T-helper 1 cell (primary cell): ENCODE results near the gene LILRB5.
"Not testable (repeated sequence)": the region's sequence is repeated elsewhere in the genome, so short reads cannot be mapped to it uniquely, and the experiment has no call there.

ENCODE experiments used
- DNase-seq, 5 donors: peaks; one replicate each; pipeline ENCODE4 v3.0.0-alpha.2; 2012 to 2020
- total RNA-seq, 4 donors: gene quantifications; one replicate each; lab custom pipeline; 2026; lab: John Stamatoyannopoulos, UW

The LILRB5 gene
- 0 to 0.15 (median 0) reads per million in 4 donors for total RNA-seq

DNA sequence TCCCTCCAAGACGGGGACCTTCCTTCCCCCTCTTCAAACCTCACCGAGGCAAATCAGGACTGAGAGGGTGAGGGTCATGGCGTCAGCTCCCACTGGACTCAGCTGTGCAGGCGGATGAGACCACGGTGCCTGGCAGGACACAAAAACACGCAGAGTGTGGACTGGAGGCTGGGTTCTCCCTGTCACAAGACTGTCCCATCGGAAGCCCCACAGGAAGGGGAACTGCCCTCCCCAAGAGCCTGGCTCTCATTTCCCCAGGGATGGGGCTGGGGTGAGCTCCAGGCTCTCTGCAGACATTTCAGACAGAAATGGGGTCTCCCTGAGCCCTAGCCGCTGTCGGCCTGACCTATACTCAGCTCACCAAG, at the start of gene LILRB5:
LILRB5 (minus strand) TSS at position 158 of the 365 bp plus-strand sequence; CDS start at position 78, 80 bp downstream.
- DNase-seq = no peak

DNA sequence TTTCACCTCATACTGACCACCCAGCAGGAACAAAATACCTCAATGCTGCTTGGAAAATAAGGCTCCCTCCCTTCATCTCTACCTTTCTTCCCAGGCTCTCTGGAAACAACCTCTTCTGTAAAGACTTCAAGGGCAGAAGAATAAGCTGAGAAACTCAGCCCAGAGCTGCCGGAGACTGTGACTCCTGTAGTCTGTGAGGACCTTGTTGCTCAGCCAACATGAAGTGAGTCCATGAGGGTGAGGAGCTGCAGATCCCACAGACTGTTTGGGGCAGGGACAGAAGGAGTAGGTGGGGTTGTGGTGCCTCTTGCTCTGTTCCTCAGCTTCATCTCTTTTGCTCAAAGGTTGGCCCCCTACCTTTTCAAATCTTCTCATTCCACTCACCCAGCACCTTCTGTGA, 48.1 kb upstream of the LILRB5 start:
- DNase-seq = no peak

DNA sequence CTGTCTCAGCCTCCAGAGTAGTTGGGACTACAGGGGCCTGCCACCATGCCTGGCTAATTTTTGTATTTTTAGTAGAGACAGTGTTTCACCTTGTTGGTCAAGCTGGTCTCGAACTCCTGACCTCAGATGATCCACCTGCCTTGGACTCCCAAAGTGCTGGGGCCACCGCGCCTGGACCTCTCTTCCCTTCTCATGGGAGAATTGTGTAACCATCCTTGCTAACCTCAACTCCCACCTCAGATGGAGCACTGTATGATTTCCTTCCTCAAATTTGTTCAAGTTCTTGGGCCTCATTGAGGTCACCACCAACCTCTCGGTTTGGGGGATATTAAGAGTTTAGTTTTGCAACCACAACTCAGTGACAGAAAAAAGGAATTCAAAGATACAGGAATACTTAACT, 45.2 kb upstream of the LILRB5 start:
- no peak for DNase-seq

DNA sequence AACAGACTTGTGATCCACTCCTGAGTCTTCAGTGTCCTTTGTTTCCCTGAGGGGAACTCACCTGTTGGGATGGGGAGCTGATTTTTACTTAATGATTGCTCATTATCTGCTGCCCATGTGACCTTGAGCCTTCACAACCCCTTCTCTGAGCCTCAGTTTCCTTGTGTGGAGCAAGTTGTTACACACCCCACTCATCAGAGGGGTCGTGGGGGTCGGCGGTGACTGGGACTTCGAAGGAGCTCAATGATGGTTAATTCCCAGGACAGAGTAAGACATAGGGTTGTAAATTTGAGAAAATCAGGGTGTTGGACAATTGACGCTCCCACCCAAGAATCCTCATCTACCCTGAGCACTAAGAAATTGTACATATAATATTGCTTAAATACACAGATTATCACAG, 42.4 kb upstream of the LILRB5 start:
- no peak for DNase-seq

DNA sequence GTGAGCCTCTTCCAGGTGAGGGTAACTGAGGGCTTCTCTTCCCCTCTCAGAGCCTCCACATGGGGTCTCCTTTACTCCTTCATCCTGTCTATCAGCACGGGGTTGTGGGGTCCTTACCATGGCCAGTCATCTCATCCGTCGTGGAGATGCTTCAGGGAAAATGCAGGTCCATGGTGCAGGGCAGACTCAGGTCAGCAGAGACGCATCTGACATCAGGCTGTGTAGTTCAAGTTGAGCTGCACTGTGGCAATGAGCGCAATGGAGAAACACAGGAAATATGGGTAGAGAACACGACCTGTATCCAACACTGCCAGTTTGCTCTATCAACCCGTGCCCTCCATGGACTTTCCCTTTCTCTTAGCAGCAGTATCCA, 42.0 kb upstream of the LILRB5 start:
- no peak for DNase-seq

DNA sequence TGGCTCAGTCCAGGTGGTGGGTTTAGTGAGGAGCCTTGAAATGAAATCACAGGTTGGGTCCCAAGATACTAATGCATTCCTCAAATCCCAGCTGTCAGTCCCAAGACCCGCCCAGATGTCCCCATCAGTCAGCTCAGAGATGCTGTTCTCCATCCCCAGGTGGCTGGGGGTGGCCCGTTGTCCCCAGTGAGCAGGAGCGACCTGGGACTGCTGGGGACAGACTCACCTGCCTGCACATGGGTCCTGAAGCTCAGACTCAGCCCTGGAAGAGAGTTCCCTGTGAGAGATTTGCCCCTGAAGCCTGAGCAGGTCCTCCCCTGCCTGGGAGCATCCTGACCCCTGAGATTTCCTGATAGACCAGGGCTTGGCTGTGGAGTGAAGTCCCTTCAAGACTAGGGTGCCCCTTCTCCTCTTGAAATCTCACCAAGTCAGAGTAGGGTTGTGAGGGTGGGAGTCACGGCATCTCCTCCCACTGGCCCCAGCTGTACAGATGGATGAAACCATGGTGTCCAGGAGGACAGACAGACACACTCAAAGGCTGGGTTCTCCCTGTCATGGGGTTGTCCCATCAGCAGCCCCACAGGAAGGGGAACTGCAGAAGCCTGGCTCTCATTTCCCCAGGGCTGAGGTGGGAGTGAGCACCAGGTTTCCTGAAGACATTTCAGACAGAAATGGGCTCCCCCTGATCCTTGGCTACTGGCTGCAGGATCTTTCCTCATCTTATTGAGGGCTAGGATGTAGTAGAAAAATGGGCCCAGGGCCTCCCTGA, 41.5 kb upstream of the LILRB5 start:
- no peak for DNase-seq

DNA sequence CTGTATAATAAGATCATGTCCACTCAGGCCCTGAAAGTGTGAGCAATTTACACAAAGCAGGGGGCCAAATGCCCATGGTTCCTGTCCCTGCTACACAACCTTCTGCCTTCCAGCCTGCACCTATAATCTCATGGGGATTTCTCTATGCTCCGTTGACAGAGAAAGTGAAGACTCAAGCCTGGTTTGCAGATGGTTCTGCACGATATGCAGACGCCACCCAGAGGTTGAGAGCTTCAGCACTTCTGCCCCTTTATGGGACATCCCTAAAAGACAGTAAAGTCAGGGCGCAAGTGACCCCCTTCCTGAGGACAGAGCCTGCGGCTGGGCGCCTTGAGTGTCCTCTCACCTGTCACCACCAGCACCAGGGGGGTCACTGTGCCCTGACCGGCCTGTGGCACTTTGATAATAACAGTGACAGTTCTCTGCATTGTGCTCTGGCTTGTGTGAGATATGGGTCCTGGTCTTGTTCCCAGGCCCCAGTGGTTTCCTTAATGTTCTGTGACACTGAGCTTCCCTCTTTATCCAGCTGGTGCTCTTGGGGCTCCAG, 40.8 kb upstream of the LILRB5 start:
- DNase-seq = no peak

DNA sequence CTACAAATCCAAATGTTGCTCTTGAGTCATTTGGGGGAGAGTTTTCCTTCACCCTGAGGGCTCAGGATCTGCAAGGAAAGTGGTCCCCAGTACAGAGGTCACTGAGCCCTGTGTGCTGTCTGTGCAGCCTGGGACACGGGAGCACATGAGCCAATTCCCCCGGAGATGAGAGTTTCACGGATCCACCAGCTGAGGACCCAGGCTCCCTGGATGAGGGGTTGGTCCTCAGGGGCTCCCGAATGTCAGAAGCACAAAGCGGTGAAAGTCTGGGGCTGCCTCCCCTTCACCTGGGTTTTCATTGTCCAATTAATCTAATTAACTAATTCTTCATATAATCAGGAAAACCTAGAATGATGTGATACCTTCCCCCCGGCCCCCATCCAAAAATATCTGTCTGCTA, 37.5 kb upstream of the LILRB5 start:
- DNase-seq = no peak

DNA sequence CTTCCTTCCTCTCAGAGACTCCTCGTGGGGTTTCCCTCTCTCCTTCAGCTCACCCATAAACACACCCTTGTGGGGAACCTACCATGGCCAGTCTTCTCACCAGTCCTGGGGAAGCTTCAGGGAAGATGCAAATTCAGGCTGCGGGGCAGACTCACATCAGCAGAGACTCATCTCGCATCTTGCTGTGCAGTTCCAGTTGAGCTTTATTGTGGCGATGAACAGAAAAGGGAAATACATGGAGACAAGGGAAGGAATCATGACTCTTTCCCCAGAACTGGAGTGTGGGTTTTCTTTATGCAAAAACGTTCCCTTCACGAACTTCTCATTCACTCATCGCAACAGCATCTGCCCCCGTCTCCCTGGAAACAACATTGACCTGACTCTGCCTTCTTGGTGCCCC, 32.1 kb upstream of the LILRB5 start:
- not testable (repeated sequence) for DNase-seq

DNA sequence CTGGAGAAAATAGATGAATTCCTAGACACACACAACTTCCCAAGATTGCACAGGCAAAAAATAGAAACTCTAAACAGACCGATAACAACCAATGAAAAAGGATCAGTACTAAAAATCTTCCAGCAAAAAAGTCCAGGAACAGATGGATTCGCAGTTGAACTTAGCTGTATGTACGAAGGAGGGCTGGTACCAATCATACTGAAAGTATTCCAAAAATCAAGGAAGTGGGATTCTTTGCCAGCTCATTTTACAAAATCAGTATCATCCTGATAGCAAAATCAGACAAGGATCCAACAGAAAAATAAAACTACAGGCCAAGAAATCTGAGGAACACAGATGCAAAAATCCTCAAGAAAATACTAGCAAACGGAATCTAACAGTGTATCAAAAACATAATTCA, 30.4 kb upstream of the LILRB5 start:
- DNase-seq = no peak

DNA sequence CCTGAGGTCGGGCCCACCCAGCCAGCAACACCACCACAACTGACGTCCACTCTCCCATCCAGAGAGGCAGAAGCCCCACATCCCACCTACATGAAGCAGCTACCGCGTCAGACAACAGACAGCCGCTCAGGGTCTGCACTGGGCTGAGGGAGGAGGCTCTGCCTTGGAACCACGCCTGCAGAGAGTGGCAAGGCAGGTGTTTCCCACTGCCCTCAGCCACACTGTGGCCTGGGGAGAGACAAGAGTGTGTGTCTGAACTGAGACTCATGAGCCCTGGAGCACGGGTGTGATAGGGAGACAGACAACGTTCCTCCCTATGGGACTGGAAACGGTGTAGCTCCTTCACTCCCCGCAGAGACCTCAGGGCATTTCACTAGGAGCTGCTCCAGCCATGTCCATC, 29.2 kb upstream of the LILRB5 start:
- not testable (repeated sequence) for DNase-seq

DNA sequence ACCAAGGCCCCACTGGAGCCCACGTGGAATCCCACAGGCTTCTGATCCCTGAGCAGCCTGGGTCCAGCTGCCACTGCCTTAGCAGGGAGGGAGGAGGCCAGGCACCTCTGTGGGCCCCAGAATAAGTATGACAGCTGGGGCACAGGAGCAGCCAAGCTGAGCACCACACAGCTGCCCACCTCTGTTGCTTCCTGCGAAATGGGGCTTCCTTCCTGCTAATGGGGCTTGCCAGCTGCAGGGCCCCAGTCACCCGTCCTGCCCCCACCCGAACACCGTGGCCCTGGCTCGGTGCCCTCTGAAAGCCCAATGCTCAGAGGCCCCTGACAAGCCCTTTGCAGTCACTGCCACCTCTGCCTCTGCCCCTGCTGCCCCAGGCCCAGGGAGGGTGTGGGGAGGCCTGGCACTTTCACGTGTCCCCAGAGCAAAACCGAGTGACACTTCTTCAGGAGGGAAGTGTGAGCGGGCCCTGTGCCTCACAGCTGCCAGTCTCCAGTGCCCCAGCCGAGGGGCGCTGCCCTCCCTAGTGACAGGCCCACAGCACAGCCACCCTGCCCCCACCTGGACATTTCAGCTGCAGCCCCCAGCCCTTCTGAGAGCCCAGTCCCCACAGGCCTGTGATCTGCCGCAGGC, 28.5 kb upstream of the LILRB5 start:
- not testable (repeated sequence) for DNase-seq

DNA sequence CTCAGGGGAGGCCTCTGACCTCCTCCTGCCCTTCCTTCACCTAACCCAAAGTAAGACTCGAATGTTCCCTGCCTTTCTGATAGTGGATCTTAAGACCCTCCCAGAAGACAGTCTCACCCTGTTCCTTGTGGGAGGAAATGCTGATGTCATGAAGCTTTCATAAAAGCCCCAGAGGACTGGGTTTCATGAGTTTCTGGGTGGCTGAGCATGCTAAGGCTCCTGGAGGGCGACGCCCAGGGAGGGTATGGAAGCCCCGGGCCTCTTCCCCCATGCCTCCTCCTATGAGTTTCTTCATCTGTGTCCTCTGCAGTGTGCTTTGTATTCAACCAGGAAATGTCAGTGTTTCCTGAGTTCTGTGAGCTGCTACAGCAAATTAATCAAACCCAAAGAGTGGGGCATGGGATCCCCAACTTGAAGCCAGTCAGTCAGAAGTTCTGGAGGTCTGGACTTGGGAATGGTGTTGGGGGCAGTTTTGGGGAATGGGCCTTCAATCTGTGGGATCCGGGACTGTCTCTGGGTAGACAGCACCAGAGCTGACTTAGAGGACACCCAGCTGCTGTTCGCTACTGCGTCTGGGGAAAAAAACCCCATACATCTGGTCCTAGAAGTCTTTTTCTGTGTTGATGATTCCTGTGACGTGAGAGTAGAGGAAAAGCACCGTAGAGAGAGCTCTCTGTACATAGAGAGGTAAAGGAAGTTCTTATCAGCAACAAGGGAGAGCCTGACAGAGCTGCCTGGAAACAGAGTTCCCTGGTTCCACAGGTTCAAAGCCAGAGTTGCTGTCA, 25.8 kb upstream of the LILRB5 start:
- no peak for DNase-seq

DNA sequence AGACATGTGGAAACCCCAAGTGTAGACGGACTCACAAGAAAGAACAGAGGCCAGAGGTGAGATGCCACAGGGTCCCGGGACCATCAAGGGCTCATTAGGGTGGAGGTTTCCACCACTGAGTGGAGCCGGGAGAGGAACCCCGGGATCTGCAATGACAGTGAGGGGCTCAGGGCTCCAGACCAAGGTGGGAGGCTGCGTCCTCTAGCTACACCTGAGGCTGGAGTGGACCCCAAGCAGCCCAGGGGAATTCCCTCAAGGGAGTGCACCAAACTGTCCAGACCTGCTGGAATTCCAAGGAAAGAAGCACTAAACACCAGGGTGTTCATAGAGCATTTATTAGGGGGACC, 24.6 kb upstream of the LILRB5 start:
- not testable (repeated sequence) for DNase-seq

DNA sequence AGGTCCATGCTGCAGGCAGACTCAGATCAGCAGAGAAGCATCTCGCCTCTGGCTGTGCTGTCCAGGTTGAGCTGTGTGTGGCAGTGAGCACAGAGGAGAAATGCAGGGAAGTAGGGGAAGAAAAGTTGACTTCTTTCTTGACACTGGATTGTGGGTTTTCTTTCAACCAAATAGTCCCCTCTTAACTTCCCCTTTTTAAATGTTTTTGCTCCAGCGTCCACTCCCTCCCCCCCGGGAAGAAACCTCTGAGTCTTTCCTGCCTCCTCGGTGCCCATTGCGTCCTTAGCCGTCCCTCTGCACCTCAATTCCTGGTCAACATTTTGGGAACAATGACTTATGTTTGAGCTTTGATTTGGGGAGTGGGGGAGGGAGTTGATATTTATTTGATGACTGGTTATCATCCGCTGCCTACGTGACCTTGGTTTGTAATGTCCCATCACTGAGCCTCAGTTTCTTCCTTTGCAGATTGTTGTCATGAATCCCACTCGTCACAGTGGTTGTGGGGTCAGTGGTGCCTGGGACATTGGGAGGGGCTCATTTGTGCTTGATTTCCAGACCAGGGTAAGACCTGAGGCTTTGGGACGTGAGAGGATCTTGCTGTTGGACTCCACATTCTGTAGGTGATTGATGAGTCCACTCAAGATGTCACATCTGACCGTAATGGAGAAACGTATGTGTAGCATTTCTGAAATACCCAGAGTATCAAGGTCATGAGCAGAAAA, 24.1 kb upstream of the LILRB5 start, which contains the start of gene LILRB2:
LILRB2 (minus strand) TSS at position 104 of the 722 bp plus-strand sequence. CDS start 614 bp downstream, outside the sequence.
- DNase-seq = no peak

DNA sequence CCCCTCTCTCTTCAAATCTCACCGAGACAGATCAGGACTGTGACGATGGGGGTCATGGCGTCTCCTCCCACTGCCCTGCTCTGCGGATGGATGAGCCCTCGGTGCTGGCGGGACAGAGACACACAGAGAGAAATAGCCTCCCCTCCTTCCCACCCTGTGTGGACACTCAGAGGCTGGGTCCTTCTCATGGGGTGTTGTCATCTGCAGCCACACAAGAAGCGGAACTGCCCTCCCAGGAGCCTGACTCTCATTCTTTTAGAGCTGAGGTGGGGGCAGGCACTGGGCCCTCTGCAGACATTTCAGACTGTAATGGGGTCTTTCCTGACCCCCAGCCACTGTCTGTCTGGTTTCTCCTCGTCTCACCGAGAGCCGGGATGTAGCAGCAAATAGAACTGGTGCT, 23.4 kb upstream of the LILRB5 start:
- DNase-seq = not testable (repeated sequence)

DNA sequence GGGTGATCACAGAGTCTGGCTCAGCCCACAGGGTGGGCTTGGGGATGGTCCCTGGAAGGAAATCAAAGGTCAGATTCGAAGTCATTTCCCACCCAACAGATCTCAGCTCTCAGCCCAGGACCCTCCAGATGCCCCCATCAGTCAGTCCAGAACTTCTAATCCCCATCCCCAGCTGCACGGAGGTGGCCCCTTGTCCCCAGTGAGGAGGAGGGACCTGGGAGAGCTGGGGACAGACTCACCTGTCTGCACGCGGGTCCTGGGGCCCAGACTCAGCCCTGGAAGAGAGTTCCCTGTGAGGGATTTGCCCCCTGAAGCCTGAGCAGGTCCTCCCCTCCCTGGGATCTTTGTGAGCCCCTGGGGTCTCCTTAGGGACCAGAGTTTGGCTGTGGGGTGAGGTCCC, 23.0 kb upstream of the LILRB5 start:
- DNase-seq = not testable (repeated sequence)

DNA sequence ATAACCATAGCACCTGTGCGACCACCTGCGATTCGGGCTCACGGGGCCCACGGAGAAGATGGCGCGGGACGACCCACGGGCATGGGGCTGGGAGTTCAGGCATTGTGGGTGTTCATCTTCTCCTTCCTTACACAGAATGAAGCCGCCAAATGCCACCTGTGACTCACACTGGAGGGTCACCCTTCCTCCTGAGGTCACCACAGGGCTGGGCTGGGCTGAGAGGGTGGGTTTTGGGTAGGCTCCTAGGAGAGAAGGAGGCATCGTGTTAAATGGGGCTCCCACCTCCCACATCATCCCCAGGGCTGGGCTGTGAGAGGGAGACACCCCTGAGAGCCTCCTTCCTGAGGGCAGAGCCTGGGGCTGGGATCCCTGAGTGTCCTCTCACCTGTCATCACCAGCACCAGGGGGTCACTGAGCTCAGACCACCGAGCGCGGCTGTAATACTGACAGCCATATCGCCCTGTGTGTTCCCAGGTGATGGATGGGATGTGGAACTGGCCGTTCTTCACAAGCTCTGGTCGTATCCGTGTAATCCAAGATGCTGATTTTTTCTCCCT, 22.4 kb upstream of the LILRB5 start:
- DNase-seq = no peak

DNA sequence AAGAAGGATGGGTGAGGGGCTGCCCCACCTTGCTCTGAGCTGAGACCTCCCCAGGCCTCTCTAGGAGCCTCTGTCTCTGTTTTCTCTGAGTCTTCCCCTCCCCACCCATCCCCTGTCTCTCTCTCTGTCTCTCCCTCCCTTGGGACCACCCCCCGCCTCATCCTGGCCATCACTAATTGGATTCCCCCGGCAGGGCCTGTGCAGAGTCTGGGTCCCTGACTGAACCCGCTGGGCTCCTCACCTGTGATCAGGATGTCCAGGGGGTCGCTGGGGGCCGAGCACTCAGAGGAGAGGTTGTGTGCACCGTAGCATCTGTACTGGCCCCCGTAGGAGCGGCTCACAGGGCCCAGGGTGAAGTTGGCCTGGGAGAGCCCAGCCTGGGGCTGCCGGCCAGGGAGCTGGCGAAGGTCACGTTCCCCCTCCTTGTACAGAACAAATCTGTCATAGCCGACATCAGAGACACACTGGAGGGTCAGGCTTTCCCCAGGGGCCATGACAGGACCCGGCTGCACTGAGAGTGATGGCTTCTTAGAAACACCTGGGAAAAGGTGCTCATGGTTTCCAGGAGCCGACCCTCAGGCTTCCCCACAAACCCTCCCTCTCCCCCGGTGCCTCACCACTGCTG, 21.6 kb upstream of the LILRB5 start:
- DNase-seq = not testable (repeated sequence)

DNA sequence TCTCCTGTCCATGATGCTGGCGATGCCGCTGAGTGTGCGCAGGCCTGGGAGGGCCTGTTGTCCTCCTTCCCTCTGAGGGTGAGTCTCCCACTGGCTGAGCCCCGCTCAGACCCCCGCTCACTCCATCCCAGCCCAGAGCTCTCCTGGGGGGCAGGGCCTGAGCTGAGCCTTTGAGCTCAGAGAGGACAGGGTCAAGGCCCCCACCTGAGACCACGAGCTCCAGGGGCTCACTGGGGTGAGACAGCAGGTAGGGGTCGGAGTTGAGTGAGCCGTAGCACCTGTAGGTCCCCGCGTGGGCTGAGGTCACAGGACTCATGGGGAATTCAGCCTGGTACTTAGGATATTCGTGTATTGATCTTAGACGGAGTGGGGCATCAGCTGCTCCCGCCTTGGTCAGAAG, 21.0 kb upstream of the LILRB5 start:
- DNase-seq = not testable (repeated sequence)

DNA sequence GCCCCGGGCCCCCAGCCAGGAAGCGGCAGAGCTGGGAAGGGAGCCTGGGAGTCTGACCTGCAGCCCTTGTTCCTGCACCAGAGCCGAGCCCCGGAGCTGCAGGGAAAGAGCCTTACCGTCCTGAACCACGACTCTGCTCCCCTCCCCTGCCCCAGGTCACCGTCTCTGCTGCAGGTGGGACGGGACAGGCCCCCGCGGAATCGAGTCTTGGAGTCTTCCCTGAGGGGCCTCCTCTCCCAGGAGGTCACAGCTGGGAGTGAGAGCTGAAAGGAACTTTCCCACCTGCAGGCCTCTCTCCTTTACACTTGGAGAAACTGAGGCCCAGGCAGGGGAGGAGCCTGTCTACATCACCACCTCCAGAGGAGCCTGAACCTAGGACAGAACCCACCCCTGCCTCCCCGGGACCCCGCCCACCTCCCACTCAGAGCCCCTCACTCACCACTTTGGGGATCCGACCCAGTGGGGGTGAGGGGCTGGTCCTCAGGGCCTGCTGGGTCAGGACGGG, 20.1 kb upstream of the LILRB5 start:
- DNase-seq = not testable (repeated sequence)

DNA sequence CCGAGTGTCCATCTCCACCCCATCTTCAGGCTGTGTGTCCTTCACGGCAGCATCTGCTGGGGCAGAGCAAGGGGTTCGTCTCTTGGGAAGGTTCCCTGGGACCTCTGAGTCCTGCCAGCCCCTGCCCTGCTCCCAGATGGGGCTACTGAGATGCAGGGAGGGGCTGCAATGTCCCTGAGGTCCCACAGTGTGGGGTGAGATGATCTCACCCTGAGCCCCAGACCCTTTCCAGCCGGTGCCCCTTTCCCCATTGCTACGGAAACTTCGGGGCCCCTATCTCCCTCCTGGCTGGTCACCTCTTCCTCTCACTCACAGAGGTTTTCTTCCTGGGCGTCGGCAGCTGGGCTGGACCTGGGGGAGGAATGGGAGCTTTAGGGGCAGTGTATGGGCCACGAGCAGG, 18.9 kb upstream of the LILRB5 start:
- no peak for DNase-seq
